RWPE2 (cell line): ENCODE measurements around the gene QRICH1.

Source experiments
- ATAC-seq: fragments of 200-7000 bp; cut with Tn5 transposase; 3 replicates; pipeline ENCODE4 v1.9.1; 2021; ENCODE audit warnings: low read depth
- DNase-seq: peaks from one replicate; pipeline ENCODE4 v3.0.0-alpha.2; 2020; ENCODE audit warnings: low spot score
- H3K27ac ChIP-seq: fragments of 450-650 bp; 2 replicates; pipeline ENCODE4 v1.5.1; 2017; ENCODE audit warnings: mild to moderate bottlenecking; ENCODE audit not compliant: poor library complexity, severe bottlenecking
- H3K27me3 ChIP-seq: fragments of 250-450 bp; sonication (Bioruptor Pico); 2 replicates; pipeline ENCODE4 v1.5.1; 2021; ENCODE audit warnings: mild to moderate bottlenecking, moderate library complexity; ENCODE audit not compliant: insufficient read depth, poor library complexity, severe bottlenecking
- H3K36me3 ChIP-seq: fragments of 250-450 bp; sonication (Bioruptor Pico); 2 replicates; pipeline ENCODE4 v1.5.1; 2020; ENCODE audit warnings: low read depth, mild to moderate bottlenecking, moderate library complexity
- H3K4me1 ChIP-seq: fragments of 250-450 bp; sonication (Bioruptor Pico); 2 replicates; pipeline ENCODE4 v1.5.1; 2021; ENCODE audit warnings: mild to moderate bottlenecking, moderate library complexity; ENCODE audit not compliant: insufficient read depth, poor library complexity, severe bottlenecking
- H3K4me3 ChIP-seq: fragments of 250-450 bp; sonication (Bioruptor Pico); 2 replicates; pipeline ENCODE4 v1.5.1; 2021; ENCODE audit warnings: mild to moderate bottlenecking, moderate library complexity; ENCODE audit not compliant: severe bottlenecking
- H3K9me3 ChIP-seq: fragments of 250-450 bp; sonication (Bioruptor Pico); 2 replicates; pipeline ENCODE4 v1.5.1; 2021; ENCODE audit warnings: mild to moderate bottlenecking, moderate library complexity; ENCODE audit not compliant: severe bottlenecking
- CTCF ChIP-seq: fragments of 450-650 bp; IDR thresholded peaks from one replicate; pipeline ENCODE4 v1.5.1; 2017; ENCODE audit warnings: mild to moderate bottlenecking, moderate library complexity; ENCODE audit not compliant: poor library complexity, severe bottlenecking

QRICH1 gene

GRCh38 chr3:48990636-48991469, 103.0 kb downstream of the QRICH1 start:
- ATAC-seq (peak; percentile 9), DNase-seq (no peak)
- Histone ChIP-seq H3K27me3 (no peaks in the 10 kb centered on the region), H3K9me3 (no peaks in the 10 kb centered on the region), H3K4me1 (no peaks in the 10 kb centered on the region), H3K36me3 (no peaks in the 10 kb centered on the region), H3K27ac (peak overlapping the region; percentile 74), H3K4me3 (peak overlapping the region; percentile 74)
- no peak for TF ChIP-seq CTCF

- Histone ChIP-seq H3K27ac (peak within 1 kb of the TSS; percentile 74), H3K27me3 (no peaks in the 10 kb centered on the region), H3K4me1 (no peaks in the 10 kb centered on the region), H3K4me3 (peak within 1 kb of the TSS; percentile 74), H3K9me3 (no peaks in the 10 kb centered on the region), H3K36me3 (no peaks in the 10 kb centered on the region)
- TF ChIP-seq CTCF = peak; percentile 52
- DNase-seq (peak; percentile 89), ATAC-seq (peak; percentile 70)
Observed at GRCh38 chr3:48989796-48990635, 103.9 kb downstream of the QRICH1 start, which contains the start of gene P4HTM. Gene P4HTM, plus strand, starts transcription at chr3:48990241. Its CDS starts 16 bp downstream, at chr3:48990257.

GRCh38 chr3:48989126-48989795, 104.6 kb downstream of the QRICH1 start:
- no peak for DNase-seq
- no peak for TF ChIP-seq CTCF
- Histone ChIP-seq H3K4me1 (no peaks in the 10 kb centered on the region), H3K27ac (peak overlapping the region; percentile 74), H3K4me3 (peak overlapping the region; percentile 74), H3K36me3 (peaks cover 6% of the 10 kb centered on the region), H3K9me3 (no peaks in the 10 kb centered on the region), H3K27me3 (no peaks in the 10 kb centered on the region)
- ATAC-seq = no peak

GRCh38 chr3:48985831-48986376, 108.0 kb downstream of the QRICH1 start:
- TF ChIP-seq CTCF = no peak
- H3K27ac ChIP-seq = no peak overlapping the region
- H3K36me3 ChIP-seq = peaks cover 31% of the 10 kb centered on the region
- ATAC-seq = no peak
- no peaks in the 10 kb centered on the region for H3K9me3 ChIP-seq
- DNase-seq = no peak
- H3K27me3 ChIP-seq = no peaks in the 10 kb centered on the region
- no peaks in the 10 kb centered on the region for H3K4me1 ChIP-seq
- no peak overlapping the region for H3K4me3 ChIP-seq
